GM21381 (cell line): Measurements from ENCODE around the gene GLYR1.

ENCODE experiments used
- ATAC-seq: cut with Tn5 transposase; IDR thresholded peaks from one replicate; pipeline ENCODE4 v1.9.1; 2021; ENCODE audit warnings: mild to moderate bottlenecking, moderate library complexity; ENCODE audit not compliant: unreplicated experiment

The GLYR1 gene

GRCh38 chr16:4850211-4850610 is 3.1 kb upstream of the GLYR1 start:
- ATAC-seq: no peak

- ATAC-seq: peak; percentile 12
Observed at GRCh38 chr16:4847774-4848587, 893 bp upstream of the GLYR1 start.

GRCh38 chr16:4846503-4846900 is 586 bp downstream of the GLYR1 start:
- peak; percentile 15 for ATAC-seq

GRCh38 chr16:4840984-4841383 is 6.1 kb downstream of the GLYR1 start:
- no peak for ATAC-seq

- ATAC-seq: no peak
Observed at GRCh38 chr16:4839942-4840341, 7.1 kb downstream of the GLYR1 start.

GRCh38 chr16:4837733-4838501 is 9.2 kb downstream of the GLYR1 start:
- ATAC-seq: no peak

GRCh38 chr16:4836727-4837126 is 10.4 kb downstream of the GLYR1 start:
- ATAC-seq: no peak

- ATAC-seq: no peak
Observed at GRCh38 chr16:4833584-4833983, 13.5 kb downstream of the GLYR1 start.

GRCh38 chr16:4832698-4833343 is 14.3 kb downstream of the GLYR1 start:
- no peak for ATAC-seq

GRCh38 chr16:4831616-4832015 is 15.5 kb downstream of the GLYR1 start:
- ATAC-seq: no peak

- no peak for ATAC-seq
Observed at GRCh38 chr16:4830408-4830807, 16.7 kb downstream of the GLYR1 start.

GRCh38 chr16:4828567-4829321 is 18.3 kb downstream of the GLYR1 start:
- ATAC-seq: no peak

GRCh38 chr16:4826980-4827379 is 20.1 kb downstream of the GLYR1 start:
- ATAC-seq: no peak

GRCh38 chr16:4826526-4826925 is 20.6 kb downstream of the GLYR1 start:
- no peak for ATAC-seq

GRCh38 chr16:4825196-4825595 is 21.9 kb downstream of the GLYR1 start:
- ATAC-seq: no peak

GRCh38 chr16:4820652-4821051 is 26.4 kb downstream of the GLYR1 start:
- no peak for ATAC-seq

- no peak for ATAC-seq
Observed at GRCh38 chr16:4814542-4815173, 32.4 kb downstream of the GLYR1 start.

GRCh38 chr16:4814046-4814445 is 33.0 kb downstream of the GLYR1 start:
- no peak for ATAC-seq

- ATAC-seq: no peak
Observed at GRCh38 chr16:4813251-4814003, 33.7 kb downstream of the GLYR1 start.

- no peak for ATAC-seq
Observed at GRCh38 chr16:4811773-4812172, 35.3 kb downstream of the GLYR1 start.
